Endothelial cell of umbilical vein (primary cell): ENCODE results near the gene KDM4B.

ENCODE experiments used
- CTCF ChIP-seq, 2 donors: IDR thresholded peaks; 1 replicate in 1 of 2; 2 replicates in 1 of 2; pipeline ENCODE4 v1.5.1; 2011; ENCODE audit warnings: low read length in 2 of 2, mild to moderate bottlenecking in 2 of 2, moderate library complexity in 2 of 2, control low read depth in 1 of 2, inconsistent platforms in 1 of 2, low read depth in 1 of 2; ENCODE audit not compliant: insufficient read depth in 1 of 2; ENCODE audit errors: extremely low read depth in 1 of 2
- EZH2 ChIP-seq: IDR thresholded peaks from 2 replicates; pipeline ENCODE4 v1.6.1; 2012; ENCODE audit warnings: borderline replicate concordance, low read depth, mild to moderate bottlenecking, moderate library complexity, low read length, inconsistent platforms; ENCODE audit not compliant: severe bottlenecking
- JUN ChIP-seq: IDR thresholded peaks from 2 replicates; pipeline ENCODE4 v1.6.1; 2011; ENCODE audit warnings: borderline replicate concordance, low read depth; ENCODE audit not compliant: insufficient read length, insufficient read depth
- MAX ChIP-seq: IDR thresholded peaks from 2 replicates; pipeline ENCODE4 v1.6.1; 2011; ENCODE audit not compliant: insufficient read depth, insufficient read length
- MYC ChIP-seq: IDR thresholded peaks from one replicate; pipeline ENCODE4 v1.6.1; 2011; ENCODE audit warnings: mild to moderate bottlenecking, low read depth, low read length
- POLR2A ChIP-seq: IDR thresholded peaks from 2 replicates; pipeline ENCODE4 v1.6.1; 2012; ENCODE audit warnings: low read depth, mild to moderate bottlenecking, control low read depth, low read length
- POLR2AphosphoS5 ChIP-seq: IDR thresholded peaks from 2 replicates; pipeline ENCODE4 v1.6.1; 2012; ENCODE audit warnings: low read depth, mild to moderate bottlenecking, control low read depth, low read length, moderate library complexity; ENCODE audit not compliant: insufficient read depth

GRCh38 chr19:5021046-5021445 is 52.1 kb downstream of the KDM4B start:
- TF ChIP-seq CTCF (IDR thresholded peaks at IDR 0.05; ENCODE audit: extremely low read depth in 1 of 2, insufficient read depth in 1 of 2, low read depth in 1 of 2, low read length in 2 of 2): no peak
- TF ChIP-seq POLR2A: no peak
- TF ChIP-seq MAX: no peak
- no peak for TF ChIP-seq MYC
- TF ChIP-seq POLR2AphosphoS5: no peak
- TF ChIP-seq EZH2: no peak
- no peak for TF ChIP-seq JUN
